Activated gamma-delta T cell treated with Interleukin-2 at 50 U/mL for 16 hours (primary cell): Measurements from ENCODE around the gene ARMS2.

Experiments used
- DNase-seq: peaks from one replicate; pipeline ENCODE4 v3.0.0-alpha.2; 2020

ARMS2 gene

DNA sequence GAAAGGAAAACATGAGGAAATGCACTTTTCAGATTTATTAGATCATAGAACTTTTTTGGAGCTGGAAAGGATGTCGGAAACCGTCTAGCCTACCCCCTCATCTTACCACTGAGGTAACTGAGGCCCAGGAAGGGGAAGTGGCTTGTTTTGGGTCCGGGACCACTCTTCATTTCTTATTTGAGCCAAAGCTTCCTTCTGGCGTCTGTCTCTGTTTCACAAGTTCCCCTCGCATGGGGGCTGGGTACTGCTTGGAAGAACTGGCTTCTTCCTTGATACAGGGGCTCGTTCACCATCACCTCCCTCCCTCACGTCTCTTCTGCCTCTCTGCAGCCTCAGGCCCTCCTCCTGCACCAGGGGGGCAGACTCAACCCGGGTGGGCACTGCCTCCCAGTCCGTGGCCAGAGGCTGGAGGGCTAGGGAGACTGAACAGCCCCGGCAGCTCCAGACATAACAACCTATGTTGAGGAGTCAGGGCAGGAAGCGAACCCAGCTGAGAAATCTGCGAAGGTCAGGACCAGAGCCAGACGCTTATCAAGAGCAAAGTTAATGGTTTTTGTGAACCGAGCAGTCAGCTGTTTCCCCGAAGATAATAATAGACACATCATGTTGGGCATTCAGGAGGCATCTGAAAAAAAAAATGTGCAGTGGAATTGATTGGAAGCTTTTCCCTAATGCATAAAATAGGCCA, 19.8 kb downstream of the ARMS2 start:
- no peak for DNase-seq

DNA sequence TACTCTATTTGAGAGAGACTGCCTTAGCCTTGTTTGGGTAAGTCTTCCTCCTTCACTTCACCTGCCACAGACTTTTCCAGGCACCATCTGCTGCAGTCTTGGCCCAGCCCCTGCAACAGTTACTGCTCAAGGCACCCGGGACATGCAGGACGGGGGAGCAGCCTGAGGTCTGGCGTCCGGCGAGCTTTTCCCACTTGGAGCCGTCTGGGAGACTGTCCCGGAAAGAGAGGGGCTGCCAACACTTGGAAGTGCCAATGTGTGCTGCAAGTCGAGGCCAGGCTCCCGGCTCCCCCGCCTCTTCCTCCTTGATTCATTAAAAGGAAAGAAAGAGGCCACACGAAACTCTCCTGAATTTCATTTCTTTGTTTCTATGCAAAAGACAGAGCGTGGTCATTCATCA, 20.6 kb downstream of the ARMS2 start:
- DNase-seq, result no peak

DNA sequence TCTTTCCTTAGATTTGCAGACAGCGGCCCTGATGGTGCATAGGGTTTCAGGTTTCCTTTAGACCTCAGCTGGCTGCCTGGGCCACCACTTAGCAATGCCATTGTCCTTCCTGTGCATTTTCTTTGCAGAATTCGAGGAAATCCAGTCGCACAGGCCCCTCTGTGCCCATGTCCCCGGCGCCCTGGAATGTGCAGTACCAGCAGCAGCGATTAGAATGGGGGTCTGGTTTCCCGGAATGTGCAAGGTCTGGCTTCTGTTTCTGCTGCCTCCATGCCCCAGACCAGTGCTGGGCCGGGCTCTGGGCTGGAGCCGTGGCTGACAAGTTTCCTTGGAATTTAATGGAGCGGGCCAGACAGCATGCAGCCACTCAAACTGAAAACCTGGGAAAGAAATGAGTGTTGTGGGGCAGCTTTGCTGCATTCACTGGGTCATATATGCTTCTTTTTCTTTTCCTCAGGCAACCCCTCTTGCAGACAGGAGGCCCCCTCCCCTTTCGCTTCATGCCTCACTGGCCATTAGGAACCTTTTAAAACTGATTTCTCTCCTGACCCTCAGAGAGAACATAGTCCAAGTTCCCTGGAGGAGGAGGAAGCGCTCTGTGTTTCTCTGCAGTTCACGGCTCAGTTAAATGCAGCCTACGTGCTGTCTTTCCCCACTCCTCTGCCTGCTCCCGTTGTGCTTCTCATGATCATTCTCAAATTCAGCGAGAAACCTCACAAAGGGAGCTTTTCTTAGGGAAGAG, 21.3 kb downstream of the ARMS2 start:
- DNase-seq, result no peak

DNA sequence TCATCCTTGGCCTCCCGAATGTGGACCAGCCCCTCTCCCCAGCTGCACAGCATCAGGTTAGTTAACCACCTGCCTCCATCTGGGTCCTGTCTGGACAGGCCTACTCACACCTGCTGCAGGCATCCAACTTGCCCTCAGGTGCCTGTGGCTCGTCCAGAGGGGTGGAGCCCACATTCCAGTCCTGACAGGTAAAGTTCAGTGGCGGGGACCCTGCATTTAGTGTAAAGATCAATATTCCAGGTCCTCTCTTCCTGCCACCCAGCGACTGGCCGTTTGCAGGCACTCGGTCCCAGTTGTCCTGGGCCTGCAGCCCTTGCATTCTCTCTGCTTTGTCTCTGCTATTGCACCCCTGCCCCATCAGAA, 21.9 kb downstream of the ARMS2 start:
- DNase-seq, result no peak

DNA sequence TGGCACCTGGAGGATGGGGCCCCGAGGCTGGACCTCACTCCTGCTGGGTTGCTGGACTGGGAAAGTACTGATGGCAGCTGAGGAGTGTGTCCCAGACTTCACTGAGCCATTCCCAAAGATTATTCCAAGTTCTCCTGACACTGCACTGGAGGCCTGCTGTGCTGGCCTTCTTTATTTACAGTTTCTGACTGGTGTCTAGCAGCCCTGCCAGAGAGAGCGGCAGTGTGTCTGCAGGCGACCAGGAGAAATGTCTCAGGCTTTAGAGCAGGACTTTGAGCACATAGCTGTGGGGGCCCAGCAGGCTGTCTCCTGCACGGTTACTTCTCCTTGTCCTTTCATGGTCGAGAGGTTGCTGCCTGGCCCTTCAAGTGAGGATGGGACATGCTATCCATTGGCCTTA, 23.0 kb downstream of the ARMS2 start:
- no peak for DNase-seq

DNA sequence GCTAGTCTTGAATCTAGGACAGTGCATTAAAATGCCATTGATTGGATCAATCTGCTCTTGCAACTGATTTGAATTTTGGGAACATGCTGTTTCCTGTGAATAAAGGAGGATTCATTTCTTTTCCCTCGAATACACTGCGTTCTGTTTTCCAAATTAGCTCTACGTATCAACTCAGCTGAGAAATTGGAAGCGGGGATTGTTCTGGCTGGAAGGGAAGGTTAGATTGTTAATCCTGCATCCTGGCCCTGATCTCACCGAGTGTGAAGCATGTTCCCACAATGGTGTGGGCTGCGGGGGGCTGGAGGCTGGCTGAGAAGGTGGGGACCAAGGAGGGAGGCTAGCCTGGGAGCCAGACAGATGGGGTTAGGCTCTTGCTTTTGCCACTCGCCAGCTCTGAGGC, 24.5 kb downstream of the ARMS2 start:
- no peak for DNase-seq

DNA sequence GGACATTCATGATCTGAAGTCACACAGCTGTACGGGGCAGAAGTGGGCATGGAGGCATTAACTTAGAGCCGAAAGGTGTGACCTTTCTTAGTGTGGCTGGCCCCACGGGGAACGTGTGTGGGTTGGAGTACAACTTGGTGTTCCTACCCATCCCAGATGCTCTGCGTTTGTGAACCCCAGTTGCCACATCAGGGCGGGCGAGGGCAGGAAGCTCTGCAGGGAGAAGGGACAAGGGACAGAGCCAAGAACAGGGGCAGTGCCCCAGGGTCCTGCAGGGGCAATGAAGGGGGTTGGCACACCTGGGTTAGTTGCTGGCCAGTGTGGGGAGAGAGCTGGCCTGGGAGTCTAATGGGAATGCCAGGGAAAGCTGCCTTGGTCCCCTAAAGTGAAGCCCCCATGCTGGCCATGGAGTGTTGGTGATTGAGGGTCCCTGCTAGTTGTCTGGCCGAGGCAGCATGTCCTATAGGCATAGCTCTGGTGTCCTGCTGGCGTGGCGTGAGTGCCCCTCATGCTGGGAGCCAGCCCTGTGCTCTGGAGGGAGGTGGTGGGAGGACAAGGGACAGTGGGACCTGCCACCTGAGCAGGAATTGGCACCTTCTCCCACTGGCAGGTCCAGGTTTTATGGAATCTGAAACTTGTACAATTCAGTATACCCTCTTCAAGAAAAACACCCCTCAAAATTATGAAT, 25.8 kb downstream of the ARMS2 start:
- no peak for DNase-seq

DNA sequence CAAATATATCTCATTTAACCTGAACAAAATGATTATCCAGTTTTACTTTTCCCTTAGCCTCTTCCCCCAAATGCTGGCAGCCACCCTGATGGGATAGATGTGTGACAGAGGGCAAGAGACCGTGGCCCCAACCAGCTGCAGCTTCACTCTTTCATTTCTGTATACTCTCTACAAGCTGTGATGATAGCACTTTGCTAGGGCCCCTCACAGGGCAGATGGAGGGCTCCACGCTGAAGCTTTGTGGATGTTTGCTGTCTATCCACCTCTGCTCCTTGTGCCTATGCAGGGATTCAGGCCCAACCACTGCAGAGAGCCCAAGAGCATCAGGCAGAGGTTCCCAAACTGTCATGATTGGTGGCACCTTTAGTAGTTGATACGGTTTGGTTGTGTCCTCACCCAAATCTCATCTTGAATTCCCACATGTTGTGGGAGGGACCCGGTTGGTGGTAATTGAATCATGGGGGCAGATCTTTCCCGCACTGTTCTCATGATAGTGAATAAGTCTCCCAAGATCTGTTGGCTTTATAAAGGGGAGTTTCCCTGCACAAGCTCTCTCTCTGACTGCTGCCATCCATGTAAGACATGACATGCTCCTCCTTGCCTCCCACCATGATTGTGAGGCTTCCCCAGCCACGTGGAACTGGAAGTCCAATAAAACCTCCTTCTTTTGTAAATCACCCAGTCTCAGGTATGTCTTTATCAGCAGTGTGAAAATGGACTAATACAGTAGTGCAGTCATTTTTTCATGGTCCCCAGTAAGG, 27.0 kb downstream of the ARMS2 start:
- DNase-seq, result no peak

DNA sequence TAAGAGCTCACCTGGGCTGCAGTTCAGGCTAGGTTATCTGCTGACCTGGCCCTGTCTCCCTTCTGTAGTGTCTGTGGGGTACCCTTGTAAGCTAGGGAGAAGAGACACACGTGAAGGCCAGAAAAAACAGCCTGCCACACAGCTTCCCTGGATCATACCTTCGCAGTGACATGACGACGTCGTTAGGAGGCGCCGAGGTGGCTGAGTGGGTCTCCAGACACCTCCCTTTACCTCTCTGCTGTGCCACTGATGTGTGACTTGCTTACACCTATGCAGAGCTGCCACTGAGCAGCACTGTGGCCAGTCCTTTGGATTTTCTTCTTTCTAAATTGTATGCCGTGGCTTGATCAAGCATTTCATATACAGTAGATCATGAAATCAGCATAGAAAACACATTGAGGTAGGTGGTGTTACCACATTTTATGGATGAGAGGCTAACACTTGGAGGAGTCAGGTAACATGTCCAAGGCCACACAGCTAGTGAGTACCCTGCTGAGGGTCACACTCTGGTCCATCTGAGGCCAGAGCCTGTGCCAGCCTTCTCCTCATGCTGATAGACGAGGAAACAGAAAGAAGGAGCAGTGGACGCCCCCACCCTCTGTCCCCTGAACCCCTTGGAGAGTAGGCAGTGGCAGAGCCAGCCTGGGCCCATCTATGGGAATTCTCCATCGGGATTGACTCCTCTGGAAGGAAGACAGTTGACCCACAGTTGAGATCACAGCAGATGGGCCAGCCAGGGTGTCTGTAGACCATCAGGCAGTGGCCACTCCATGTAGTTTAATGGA, 30.0 kb downstream of the ARMS2 start:
- DNase-seq, result no peak

DNA sequence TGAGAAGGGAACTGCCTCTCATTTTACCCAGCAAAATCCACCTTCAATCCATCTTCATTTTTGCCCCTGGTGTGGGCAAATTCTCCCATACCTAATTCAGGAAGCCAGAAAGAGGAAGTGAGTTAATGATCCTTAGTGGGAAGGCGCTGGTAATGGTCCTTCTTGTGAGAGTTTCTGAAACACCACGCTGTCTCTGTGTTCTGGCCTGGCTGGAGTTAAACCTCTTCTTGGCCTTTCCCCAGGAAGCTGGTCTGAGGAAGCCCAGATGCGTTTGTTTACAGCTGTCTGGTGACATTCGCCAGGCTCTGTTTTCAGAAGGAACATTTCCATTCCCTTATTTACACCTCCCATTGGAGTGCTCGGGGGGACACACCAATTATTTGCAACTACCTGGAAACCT, 31.2 kb downstream of the ARMS2 start:
- DNase-seq, result no peak

DNA sequence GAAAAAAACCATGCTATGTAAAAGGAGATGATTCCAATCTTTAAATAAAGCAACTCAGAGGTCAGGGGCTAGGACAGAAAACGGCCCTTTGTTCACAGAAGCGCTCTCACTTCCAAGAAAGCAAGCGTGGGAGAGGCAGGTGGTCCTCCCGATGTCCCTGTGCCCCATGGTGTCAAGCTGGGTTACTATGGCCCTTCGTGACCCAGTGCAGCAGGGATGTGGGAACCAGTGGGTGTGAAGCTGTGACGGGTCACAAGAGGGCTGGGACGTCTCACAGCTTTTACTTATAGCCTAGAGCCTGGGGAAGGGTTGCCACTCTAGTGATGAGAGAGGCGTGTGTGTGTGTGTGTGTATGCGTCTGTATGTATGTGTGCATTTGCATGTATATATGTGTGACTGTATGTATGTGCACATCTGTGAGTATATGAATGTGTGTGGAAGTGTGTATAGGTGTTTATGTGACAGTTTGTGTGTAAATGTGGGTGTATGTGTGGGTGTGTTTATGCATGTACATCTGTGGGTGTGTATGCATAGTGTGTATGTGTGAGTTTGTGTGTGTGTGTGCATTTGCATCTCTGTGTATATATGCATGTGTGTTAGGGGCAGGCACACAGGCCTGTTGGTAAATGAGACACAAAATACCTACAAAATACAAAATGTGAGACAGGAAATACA, 32.1 kb downstream of the ARMS2 start:
- no peak for DNase-seq

DNA sequence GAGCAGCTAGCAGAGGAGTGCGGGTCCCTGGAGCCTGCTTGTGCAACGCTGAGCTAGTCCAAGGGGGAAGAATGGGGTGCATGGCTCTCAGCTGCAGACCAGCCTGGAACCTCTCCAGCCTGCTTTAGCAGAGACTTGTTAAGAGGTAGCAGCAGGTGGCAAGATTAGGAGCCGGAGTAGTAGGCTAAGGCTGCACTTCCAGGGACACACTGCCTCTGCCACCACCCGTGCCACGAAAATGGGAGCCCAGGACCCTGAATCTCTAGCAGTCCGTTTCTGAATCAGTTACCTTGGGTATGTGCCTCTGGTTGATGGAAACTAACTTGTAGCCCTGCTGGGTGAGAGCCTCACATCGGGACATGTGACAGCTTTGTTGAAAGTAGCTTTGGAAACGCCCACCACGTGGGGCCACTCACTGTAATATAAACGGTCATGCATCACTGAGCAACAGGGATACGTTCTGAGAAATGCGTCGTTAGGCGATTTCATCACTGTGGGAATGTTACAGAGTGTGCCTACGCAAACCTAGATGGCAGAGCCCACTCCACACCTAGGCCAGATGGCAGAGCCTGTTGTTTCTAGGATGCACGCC, 32.8 kb downstream of the ARMS2 start:
- DNase-seq, result no peak

DNA sequence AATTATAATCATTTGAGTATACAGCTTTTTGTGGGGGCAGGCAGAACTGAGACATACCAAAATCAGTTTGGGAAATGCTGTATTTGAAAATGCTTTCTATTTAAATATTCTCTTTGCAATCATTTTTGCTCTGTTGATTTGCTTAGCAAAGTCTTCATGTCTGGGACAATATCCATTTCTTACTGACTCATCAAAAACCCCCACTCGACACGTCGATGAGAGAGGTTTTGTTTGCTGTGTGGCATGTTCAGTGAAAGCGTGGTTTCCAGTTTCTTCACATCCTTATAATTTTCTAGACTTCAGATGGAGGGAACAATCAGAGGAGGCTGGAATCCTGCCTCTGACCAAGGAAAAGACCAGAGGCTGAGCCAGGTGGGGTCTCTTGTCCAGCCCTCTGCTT, 35.8 kb downstream of the ARMS2 start:
- no peak for DNase-seq

DNA sequence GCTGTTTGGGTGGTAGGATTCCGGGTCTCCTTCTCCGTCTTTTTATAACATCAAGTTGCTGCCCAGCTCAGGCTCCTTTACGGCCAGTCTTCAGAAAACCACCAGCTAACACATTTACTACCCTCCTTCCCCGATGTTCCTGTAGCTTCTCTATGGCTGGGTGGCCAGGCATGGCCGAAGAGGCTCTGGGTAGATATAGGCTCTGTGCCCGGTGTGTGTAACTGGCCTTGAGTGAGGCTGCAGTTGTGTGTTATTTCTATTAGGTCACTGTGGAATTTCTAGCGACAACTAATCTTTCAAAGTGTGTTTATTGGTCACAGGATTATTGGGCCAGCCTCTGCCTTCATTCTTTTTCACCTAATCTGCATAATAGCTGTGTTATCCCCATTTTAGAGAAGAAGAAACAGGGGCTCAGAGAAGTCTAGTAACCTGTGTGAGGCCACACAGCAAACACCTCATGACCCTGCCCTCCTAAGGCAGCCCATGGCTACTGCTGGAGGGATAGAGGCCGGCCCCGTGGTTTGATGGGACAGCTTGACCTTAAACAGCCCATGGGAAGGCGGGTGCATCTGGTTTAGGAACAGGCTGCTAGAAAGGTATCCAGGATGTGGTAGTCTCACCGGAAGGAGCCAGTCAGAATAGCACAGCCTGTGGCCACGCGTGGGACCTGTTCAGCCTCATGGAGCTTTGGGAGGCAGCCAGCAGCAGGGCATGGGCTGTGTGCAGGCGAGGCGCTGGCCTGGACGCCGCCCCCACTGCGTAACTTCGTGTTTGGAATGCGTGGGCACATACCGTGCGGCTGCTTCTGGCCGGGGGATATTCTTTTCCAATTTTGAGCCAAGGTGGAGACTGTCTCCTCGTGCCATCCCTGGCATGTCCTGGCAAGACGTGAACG, 36.6 kb downstream of the ARMS2 start:
- DNase-seq, result no peak

DNA sequence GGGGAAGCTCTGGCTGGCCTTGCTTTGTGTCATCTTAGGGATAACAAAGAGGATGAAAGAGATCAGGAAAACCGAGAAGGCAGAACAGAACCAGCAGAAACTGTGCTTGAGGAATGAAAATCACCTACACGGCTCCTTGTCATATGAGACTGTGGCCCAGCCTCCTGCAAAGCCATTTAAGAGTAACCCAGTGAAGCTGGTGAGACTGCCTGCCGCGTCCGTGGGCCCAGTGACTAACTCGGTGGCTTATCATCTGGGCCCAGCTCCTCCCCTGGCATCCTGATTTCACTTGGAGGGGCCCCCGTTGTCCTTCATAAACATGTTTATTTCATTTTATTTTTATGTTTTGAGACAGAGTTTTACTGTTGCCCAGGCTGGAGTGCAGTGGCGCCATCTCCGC, 37.6 kb downstream of the ARMS2 start:
- no peak for DNase-seq

DNA sequence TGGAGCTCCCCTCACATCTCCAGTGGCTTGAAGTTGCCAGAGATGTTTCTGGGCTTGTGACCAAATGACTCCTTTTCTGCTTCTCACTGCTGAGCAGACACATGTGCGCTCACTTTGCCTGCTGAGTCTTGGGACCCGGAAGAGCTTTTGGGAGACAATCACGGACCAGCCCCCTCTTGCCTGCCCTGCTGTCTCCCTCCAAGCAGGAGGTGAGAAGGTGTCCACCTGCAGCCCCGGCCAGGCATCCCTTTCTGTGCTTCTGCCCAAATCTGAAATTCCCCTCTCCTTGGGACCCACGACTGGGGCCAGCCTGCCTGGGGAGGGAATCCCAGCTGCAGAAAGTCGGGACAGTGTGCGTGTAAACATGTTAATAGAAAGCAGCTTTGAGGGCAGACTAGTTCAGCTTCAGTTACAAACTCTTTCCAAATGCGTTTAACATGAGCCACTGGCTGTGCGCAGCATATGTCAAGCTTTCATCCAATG, 38.6 kb downstream of the ARMS2 start:
- DNase-seq, result no peak

DNA sequence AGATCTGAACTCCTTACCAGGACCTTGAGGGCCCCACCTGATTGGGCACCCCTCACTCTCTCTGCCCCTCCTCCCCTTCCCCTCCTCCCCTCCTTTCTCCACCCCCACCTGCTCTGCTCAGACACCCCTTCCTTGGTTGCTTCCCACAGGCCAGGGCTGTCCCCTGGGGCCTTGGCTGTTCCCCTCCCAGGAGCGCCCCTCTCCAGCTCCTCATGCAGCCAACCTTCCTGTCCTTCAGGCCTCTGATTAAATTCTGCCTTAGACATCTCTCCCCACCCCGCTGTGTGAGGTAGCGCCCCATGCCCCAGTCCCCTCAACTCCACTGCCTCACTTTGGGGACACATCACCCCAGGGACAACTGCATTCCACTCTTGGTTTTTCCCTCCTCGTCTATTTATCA, 39.3 kb downstream of the ARMS2 start:
- no peak for DNase-seq

DNA sequence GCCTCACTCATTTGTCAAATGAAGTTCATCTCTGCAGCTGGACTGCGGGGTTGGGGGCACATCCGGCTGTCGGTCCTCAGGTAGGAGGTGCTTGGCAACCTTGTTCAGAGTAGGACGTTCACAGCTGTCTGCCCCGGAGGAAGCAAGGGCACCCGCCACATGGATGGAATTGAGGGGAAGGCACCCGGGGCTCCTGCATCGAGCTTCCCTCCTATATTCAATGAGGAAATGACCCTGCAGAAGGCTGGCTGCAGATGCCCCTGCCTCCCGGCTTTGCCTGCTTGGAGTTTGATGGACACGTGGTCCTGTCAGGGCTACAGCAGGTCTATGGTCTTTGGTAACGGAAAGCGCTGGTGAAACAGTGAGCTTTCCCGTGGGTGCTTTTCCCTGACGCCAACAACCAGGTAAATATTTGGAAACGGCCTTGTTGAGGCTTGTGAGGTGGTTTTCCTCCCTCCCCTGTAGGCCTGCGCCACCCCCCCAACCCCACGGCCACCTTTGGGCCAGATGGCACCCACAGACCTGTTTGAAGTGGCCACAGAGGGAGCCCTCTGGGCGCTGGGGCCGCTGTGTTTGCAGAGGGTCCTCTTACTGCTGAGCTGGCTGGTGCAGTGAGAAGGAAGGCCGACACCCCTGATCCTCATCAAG, 39.8 kb downstream of the ARMS2 start:
- DNase-seq, result no peak

DNA sequence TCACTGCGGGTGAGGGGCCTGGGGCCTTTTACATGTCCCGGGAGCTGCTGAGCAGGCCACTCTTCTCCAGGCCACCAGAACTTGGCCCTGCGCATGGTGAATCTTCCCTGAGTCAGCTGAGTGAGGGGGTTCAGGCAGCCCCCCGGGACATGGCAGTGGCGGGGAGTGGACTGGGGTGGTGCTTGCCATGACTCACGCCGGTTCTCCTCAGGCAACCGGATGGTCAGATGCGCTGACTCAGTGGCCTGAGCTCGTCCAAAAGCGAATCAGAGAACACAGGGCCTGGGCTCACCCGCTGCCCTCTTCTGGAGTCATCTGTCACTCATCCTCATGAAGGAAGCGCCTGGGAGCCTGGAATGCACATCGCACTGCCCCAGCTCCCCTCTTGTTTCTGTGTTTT, 40.4 kb downstream of the ARMS2 start:
- no peak for DNase-seq
